Astrocyte (in vitro differentiated cells and primary cell): ENCODE measurements around the gene PFKFB1.

Experiments
- EZH2 ChIP-seq: IDR thresholded peaks from 2 replicates; pipeline ENCODE4 v1.6.1; 2012; ENCODE audit warnings: mild to moderate bottlenecking, low read length, inconsistent platforms; ENCODE audit not compliant: insufficient read depth
- TF ChIP-seq, protein P1 (sequence below): IDR thresholded peaks from 2 replicates; pipeline ENCODE4 v1.5.1; 2011; ENCODE audit warnings: low read depth, mild to moderate bottlenecking, inconsistent platforms, low read length, moderate library complexity; ENCODE audit not compliant: insufficient read depth

GRCh38 chrX:54934890-54935289, 59.1 kb downstream of the PFKFB1 start:
- TF ChIP-seq, protein P1, sequence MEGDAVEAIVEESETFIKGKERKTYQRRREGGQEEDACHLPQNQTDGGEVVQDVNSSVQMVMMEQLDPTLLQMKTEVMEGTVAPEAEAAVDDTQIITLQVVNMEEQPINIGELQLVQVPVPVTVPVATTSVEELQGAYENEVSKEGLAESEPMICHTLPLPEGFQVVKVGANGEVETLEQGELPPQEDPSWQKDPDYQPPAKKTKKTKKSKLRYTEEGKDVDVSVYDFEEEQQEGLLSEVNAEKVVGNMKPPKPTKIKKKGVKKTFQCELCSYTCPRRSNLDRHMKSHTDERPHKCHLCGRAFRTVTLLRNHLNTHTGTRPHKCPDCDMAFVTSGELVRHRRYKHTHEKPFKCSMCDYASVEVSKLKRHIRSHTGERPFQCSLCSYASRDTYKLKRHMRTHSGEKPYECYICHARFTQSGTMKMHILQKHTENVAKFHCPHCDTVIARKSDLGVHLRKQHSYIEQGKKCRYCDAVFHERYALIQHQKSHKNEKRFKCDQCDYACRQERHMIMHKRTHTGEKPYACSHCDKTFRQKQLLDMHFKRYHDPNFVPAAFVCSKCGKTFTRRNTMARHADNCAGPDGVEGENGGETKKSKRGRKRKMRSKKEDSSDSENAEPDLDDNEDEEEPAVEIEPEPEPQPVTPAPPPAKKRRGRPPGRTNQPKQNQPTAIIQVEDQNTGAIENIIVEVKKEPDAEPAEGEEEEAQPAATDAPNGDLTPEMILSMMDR = no peak
- no peak for TF ChIP-seq EZH2
